ENCODE measurements around the gene CHST11.
A peak's percentile ranks its signal among the peaks of the same experiment; 100 is the strongest.

Gene CHST11

GRCh38 chr12:104604995-104605675 is 148.4 kb downstream of the CHST11 start:
- peaks cover 59% of the 10 kb centered on the region for H3K4me1 Mint-ChIP-seq
- peaks cover 7% of the 10 kb centered on the region for H3K9me3 Mint-ChIP-seq
- no peak for TF ChIP-seq CTCF (IDR thresholded peaks at IDR 0.05)
- peaks cover 11% of the 10 kb centered on the region for H3K27me3 Mint-ChIP-seq (ENCODE audit: low read depth, poor library complexity)
- peak; percentile 30 for DNase-seq
- peaks cover 37% of the 10 kb centered on the region for H3K36me3 Mint-ChIP-seq (ENCODE audit: low read depth)
- H3K27ac Mint-ChIP-seq, result peak overlapping the region; percentile 74
- peak overlapping the region; percentile 12 for H3K4me3 Mint-ChIP-seq

GRCh38 chr12:104605685-104606084 is 148.9 kb downstream of the CHST11 start:
- DNase-seq, result no peak
- no peak for TF ChIP-seq CTCF (IDR thresholded peaks at IDR 0.05)
- Mint-ChIP-seq H3K27ac (peak overlapping the region; percentile 74), H3K27me3 (ENCODE audit: low read depth, poor library complexity) (peaks cover 11% of the 10 kb centered on the region), H3K9me3 (peaks cover 7% of the 10 kb centered on the region), H3K36me3 (ENCODE audit: low read depth) (peaks cover 37% of the 10 kb centered on the region), H3K4me1 (peaks cover 54% of the 10 kb centered on the region), H3K4me3 (peak overlapping the region; percentile 12)

GRCh38 chr12:104608998-104609397 is 152.2 kb downstream of the CHST11 start:
- H3K27ac Mint-ChIP-seq, result peak overlapping the region; percentile 6
- H3K9me3 Mint-ChIP-seq, result no peaks in the 10 kb centered on the region
- H3K36me3 Mint-ChIP-seq (ENCODE audit: low read depth), result peaks cover 37% of the 10 kb centered on the region
- no peak for TF ChIP-seq CTCF (IDR thresholded peaks at IDR 0.05)
- DNase-seq, result no peak
- peaks cover 33% of the 10 kb centered on the region for H3K4me1 Mint-ChIP-seq
- H3K4me3 Mint-ChIP-seq, result no peak overlapping the region
- H3K27me3 Mint-ChIP-seq (ENCODE audit: low read depth, poor library complexity), result peaks cover 11% of the 10 kb centered on the region

- H3K27me3 Mint-ChIP-seq (ENCODE audit: low read depth, poor library complexity), result peaks cover 11% of the 10 kb centered on the region
- no peak for DNase-seq
- peaks cover 30% of the 10 kb centered on the region for H3K4me1 Mint-ChIP-seq
- no peaks in the 10 kb centered on the region for H3K9me3 Mint-ChIP-seq
- no peak for TF ChIP-seq CTCF (IDR thresholded peaks at IDR 0.05)
- peaks cover 37% of the 10 kb centered on the region for H3K36me3 Mint-ChIP-seq (ENCODE audit: low read depth)
- H3K27ac Mint-ChIP-seq, result peak overlapping the region; percentile 6
- no peak overlapping the region for H3K4me3 Mint-ChIP-seq
Measured at GRCh38 chr12:104609445-104609844, 152.7 kb downstream of the CHST11 start.

- H3K27ac Mint-ChIP-seq, result no peak overlapping the region
- no peak for TF ChIP-seq CTCF (IDR thresholded peaks at IDR 0.05)
- no peaks in the 10 kb centered on the region for H3K9me3 Mint-ChIP-seq
- peaks cover 11% of the 10 kb centered on the region for H3K27me3 Mint-ChIP-seq (ENCODE audit: low read depth, poor library complexity)
- H3K4me1 Mint-ChIP-seq, result peaks cover 27% of the 10 kb centered on the region
- no peak overlapping the region for H3K4me3 Mint-ChIP-seq
- H3K36me3 Mint-ChIP-seq (ENCODE audit: low read depth), result peaks cover 37% of the 10 kb centered on the region
- no peak for DNase-seq
Measured at GRCh38 chr12:104610513-104611235, 153.9 kb downstream of the CHST11 start.

Measured in nephron progenitor cell (in vitro differentiated cells).